CD14-positive monocyte (primary cell): ENCODE measurements around the gene C1orf56. TPM values are rescaled to one million over a fixed set of nuclear protein-coding genes. Genes with fewer than 3 reads are reported as not detected.

Source experiments
- DNase-seq, 3 donors: peaks; one replicate each; pipeline ENCODE4 v3.0.0-alpha.2; 2011 to 2022
- H2AFZ ChIP-seq: 2 replicates; pipeline ENCODE4 v1.6.0; 2012; ENCODE audit warnings: mild to moderate bottlenecking, low read depth, low read length, inconsistent platforms; ENCODE audit not compliant: insufficient read depth, poor library complexity, severe bottlenecking
- H3K27ac ChIP-seq, 2 donors: 1 replicate in 1 of 2; 2 replicates in 1 of 2; pipeline ENCODE4 v1.5.1; 2012 to 2013; ENCODE audit warnings: low read length in 2 of 2, control low read depth in 1 of 2, inconsistent platforms in 1 of 2, low read depth in 1 of 2, mild to moderate bottlenecking in 1 of 2
- H3K27me3 ChIP-seq, 2 donors: one replicate each; pipeline versions ENCODE4 v1.6.0 to v1.6.1; 2011 to 2013; ENCODE audit warnings: low read length in 2 of 2; ENCODE audit not compliant: control insufficient read depth in 2 of 2, insufficient read depth in 2 of 2
- H3K36me3 ChIP-seq, 2 donors: replicated peaks in 1 of 2; 1 replicate in 1 of 2; 2 replicates in 1 of 2; pipeline versions ENCODE4 v1.5.1 to v1.6.1; 2012 to 2013; ENCODE audit warnings: low read length in 2 of 2, control low read depth in 1 of 2, inconsistent platforms in 1 of 2, mild to moderate bottlenecking in 1 of 2; ENCODE audit not compliant: insufficient read depth in 2 of 2, control insufficient read depth in 1 of 2
- H3K4me1 ChIP-seq, 2 donors: 1 replicate in 1 of 2; 2 replicates in 1 of 2; pipeline versions ENCODE4 v1.5.1 to v1.6.1; 2012 to 2013; ENCODE audit warnings: low read length in 2 of 2, control low read depth in 1 of 2, inconsistent platforms in 1 of 2, mild to moderate bottlenecking in 1 of 2, moderate library complexity in 1 of 2; ENCODE audit not compliant: insufficient read depth in 2 of 2, control insufficient read depth in 1 of 2
- H3K4me2 ChIP-seq: replicated peaks from 2 replicates; pipeline ENCODE3; 2012; ENCODE audit warnings: low read length, moderate library complexity, mild to moderate bottlenecking; ENCODE audit not compliant: poor library complexity, severe bottlenecking; ENCODE audit errors: extremely low read depth
- H3K4me3 ChIP-seq, 3 experiments: fragments of 200-600 bp in 1 of 3; sonication (generic) in 1 of 3; replicated peaks in 1 of 3; 1 replicate in 2 of 3; 2 replicates in 1 of 3; pipeline ENCODE4 v1.5.1; 2011 to 2013; ENCODE audit warnings: low read length in 3 of 3, mild to moderate bottlenecking in 3 of 3, control low read depth in 2 of 3, low read depth in 2 of 3, inconsistent platforms in 1 of 3, moderate library complexity in 1 of 3
- H3K79me2 ChIP-seq: 2 replicates; pipeline ENCODE4 v1.6.0; 2012; ENCODE audit warnings: mild to moderate bottlenecking, control low read depth, inconsistent platforms, low read length, moderate library complexity; ENCODE audit not compliant: insufficient read depth
- H3K9ac ChIP-seq: 2 replicates; pipeline ENCODE4 v1.6.0; 2017; ENCODE audit warnings: low read length, mild to moderate bottlenecking; ENCODE audit not compliant: insufficient read depth, poor library complexity, severe bottlenecking
- H3K9me3 ChIP-seq, 2 donors: replicated peaks in 1 of 2; 1 replicate in 1 of 2; 2 replicates in 1 of 2; pipeline versions ENCODE4 v1.5.1 to v1.6.1; 2012 to 2013; ENCODE audit warnings: low read length in 2 of 2, control low read depth in 1 of 2; ENCODE audit not compliant: control insufficient read depth in 1 of 2, insufficient read depth in 1 of 2
- H4K20me1 ChIP-seq: 2 replicates; pipeline ENCODE4 v1.6.0; 2012; ENCODE audit warnings: mild to moderate bottlenecking, low read length, control low read depth, moderate library complexity; ENCODE audit not compliant: insufficient read depth
- H3K27ac Mint-ChIP-seq, 7 donors: one replicate each; pipeline ENCODE4 v1.8.0; 2020; ENCODE audit warnings: mild to moderate bottlenecking in 7 of 7, mixed read lengths in 7 of 7, moderate library complexity in 6 of 7, inconsistent platforms in 2 of 7
- H3K27me3 Mint-ChIP-seq, 3 donors: one replicate each; pipeline ENCODE4 v1.8.0; 2021 to 2022; ENCODE audit warnings: low read depth in 3 of 3, mild to moderate bottlenecking in 3 of 3, mixed read lengths in 3 of 3, moderate library complexity in 3 of 3, inconsistent platforms in 1 of 3
- H3K36me3 Mint-ChIP-seq, 2 donors: one replicate each; pipeline ENCODE4 v1.8.0; 2020; ENCODE audit warnings: mixed read lengths in 2 of 2, inconsistent platforms in 1 of 2, mild to moderate bottlenecking in 1 of 2
- H3K4me1 Mint-ChIP-seq: one replicate; pipeline ENCODE4 v1.8.0; 2020; ENCODE audit warnings: mild to moderate bottlenecking, mixed read lengths
- H3K4me3 Mint-ChIP-seq, 2 donors: one replicate each; pipeline ENCODE4 v1.8.0; 2020; ENCODE audit warnings: mild to moderate bottlenecking in 2 of 2, mixed read lengths in 2 of 2, moderate library complexity in 1 of 2
- H3K9me3 Mint-ChIP-seq, 7 donors: one replicate each; pipeline ENCODE4 v1.8.0; 2020 to 2022; ENCODE audit warnings: mixed read lengths in 7 of 7, mild to moderate bottlenecking in 6 of 7, moderate library complexity in 6 of 7, inconsistent platforms in 2 of 7
- WGBS: methylation state at CpG from one replicate; pipeline ENCODE4 v1.1.5; 2013; ENCODE audit warnings: missing lambda C conversion rate; ENCODE audit not compliant: insufficient coverage; 5-methylcytosine and 5-hydroxymethylcytosine counted together
- intact Hi-C, 2 donors: fragments of 100-400 bp; cut with micrococcal nuclease; formaldehyde crosslinking; loops; one replicate each; pipeline versions ENCODE4 v1.15.0 to v1.15.1; 2023
- polyA plus RNA-seq, 3 donors: library from polyadenylated mRNA; depleted of rRNA in 1 of 3; unstranded in 2 of 3; stranded (reverse) in 1 of 3; fragments of 300-500 nt in 2 of 3; fragments of >200 nt in 1 of 3; fragmentation: Illumina TruSeq in 2 of 3; gene quantifications; 1 replicate in 2 of 3; 2 replicates in 1 of 3; pipeline ENCODE4 v1.2.3, GENCODE V29; 2012 to 2021
- TF ChIP-seq, protein P1 (sequence below): fragments of 200-600 bp; IDR thresholded peaks from one replicate; pipeline ENCODE4 v1.8.0; 2022; ENCODE audit warnings: antibody characterized with exemption, mild to moderate bottlenecking

C1orf56 gene
- polyA plus RNA-seq, 3 donors, result 0.60 to 1.5 (median 0.62) TPM

DNA sequence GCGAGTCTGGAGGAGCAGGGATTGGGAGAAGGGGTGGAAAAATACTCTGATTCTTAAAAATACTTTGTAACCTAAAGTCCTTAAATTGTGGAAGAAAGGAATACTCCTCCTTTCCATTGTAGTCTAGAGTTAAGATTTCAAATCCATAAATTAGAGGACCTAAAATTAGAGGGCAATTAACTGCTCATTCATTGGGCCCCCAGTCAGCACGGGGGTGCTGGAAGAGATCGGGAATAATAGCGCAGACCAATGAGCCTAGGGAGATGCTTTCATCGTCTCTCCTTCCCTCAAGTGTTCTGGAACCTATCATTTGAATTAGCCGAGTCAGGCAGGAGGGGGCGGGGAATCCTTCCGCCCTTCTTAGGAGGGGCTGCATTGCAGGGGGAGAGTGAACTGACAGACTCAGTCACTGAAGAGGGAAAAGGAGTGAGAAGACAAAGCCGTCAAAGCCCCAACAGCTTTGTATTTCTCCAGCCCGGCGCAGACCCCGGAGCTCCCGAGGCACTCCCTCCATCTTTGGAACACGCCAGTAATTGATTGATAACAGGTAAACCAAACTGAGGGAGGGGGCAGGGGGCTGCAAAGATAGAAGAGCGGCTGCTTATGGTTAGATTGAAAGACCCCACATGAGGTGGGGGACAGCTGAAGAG, 12.6 kb downstream of the C1orf56 start, which contains the start of gene MLLT11:
Gene MLLT11, plus strand, starts transcription at position 391 of the 650 bp plus-strand sequence. CDS start 6,828 bp downstream, outside the sequence.
- H3K4me2 ChIP-seq, result peak within 1 kb of the TSS; percentile 89
- peaks cover 49% of the 10 kb centered on the region for H3K79me2 ChIP-seq
- TF ChIP-seq, protein P1, sequence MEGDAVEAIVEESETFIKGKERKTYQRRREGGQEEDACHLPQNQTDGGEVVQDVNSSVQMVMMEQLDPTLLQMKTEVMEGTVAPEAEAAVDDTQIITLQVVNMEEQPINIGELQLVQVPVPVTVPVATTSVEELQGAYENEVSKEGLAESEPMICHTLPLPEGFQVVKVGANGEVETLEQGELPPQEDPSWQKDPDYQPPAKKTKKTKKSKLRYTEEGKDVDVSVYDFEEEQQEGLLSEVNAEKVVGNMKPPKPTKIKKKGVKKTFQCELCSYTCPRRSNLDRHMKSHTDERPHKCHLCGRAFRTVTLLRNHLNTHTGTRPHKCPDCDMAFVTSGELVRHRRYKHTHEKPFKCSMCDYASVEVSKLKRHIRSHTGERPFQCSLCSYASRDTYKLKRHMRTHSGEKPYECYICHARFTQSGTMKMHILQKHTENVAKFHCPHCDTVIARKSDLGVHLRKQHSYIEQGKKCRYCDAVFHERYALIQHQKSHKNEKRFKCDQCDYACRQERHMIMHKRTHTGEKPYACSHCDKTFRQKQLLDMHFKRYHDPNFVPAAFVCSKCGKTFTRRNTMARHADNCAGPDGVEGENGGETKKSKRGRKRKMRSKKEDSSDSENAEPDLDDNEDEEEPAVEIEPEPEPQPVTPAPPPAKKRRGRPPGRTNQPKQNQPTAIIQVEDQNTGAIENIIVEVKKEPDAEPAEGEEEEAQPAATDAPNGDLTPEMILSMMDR, result no peak
- Mint-ChIP-seq H3K4me3 (peak within 1 kb of the TSS; percentile 99), H3K4me1 (peaks cover 46% of the 10 kb centered on the region), H3K9me3 (no peaks in the 10 kb centered on the region), H3K27ac (peak within 1 kb of the TSS; percentile 98 to 100 (median 99)), H3K36me3 (peaks cover 27 to 31% of the 10 kb centered on the region in 2 donors), H3K27me3 (peaks cover 2 to 5% (median 2%) of the 10 kb centered on the region in 3 donors)
- peak within 1 kb of the TSS; percentile 93 to 94 for H3K27ac ChIP-seq
- H3K4me3 ChIP-seq, result peak within 1 kb of the TSS; percentile 79 to 99 (median 99)
- no peaks in the 10 kb centered on the region for H3K9me3 ChIP-seq
- DNase-seq, result no peak
- peak within 1 kb of the TSS; percentile 97 for H3K9ac ChIP-seq
- WGBS, result 0% methylated on average over 9 of the region's 15 CpGs
- intact Hi-C loops, result no loop called here
- H4K20me1 ChIP-seq, result peaks cover 41% of the 10 kb centered on the region
- H2AFZ ChIP-seq, result peak within 1 kb of the TSS; percentile 83
- peaks cover 11 to 16% of the 10 kb centered on the region in 2 donors for H3K36me3 ChIP-seq
- H3K4me1 ChIP-seq, result peaks cover 41 to 44% of the 10 kb centered on the region in 2 donors
- H3K27me3 ChIP-seq, result no peaks in the 10 kb centered on the region

DNA sequence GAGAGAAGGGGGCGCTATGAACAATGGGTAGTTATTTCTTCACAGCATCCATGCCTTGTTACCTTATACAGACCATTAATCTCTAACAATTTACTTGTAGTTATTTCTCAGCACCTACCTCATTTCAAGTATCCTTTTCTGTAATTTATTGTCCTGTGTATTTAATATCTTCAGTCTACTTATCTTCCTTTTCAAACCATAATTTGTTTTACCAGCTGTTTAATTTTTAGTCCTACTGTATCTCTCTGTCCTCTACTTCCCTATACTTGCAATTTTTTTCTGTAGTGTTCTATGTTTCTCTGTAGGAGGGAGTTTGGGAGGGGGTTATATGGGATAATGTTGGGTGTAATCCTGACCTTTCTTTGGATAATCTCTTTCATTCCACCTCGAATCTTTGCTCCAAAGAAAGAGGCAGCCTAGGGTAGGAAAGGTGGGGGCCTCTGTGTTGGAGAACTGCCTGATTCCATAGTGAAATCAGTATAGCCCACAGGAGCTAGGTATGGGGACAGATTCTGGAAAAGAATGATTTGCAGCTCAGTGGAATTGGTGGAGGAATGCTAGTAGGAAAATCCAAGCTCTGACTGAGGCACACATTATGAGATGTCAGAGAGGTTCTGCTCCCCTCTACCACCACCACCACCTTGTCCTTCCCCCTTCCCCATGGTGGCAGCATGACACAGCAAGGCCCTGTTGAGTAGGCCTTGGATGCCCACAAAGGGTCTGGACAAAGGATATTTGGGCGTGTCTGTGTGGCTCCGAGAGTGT, 13.3 kb downstream of the C1orf56 start:
- no peak for DNase-seq
- WGBS, result 60% methylated on average over 1 of the region's 4 CpGs
- H3K27ac Mint-ChIP-seq, result peak overlapping the region in 6 of 7 donors; percentile 21 to 65 (median 25)
- Histone ChIP-seq H3K9me3 (no peaks in the 10 kb centered on the region), H3K4me2 (peak overlapping the region; percentile 89), H3K79me2 (peaks cover 42% of the 10 kb centered on the region), H3K4me3 (peak overlapping the region in 1 of 3 experiments; percentile 99), H3K27me3 (no peaks in the 10 kb centered on the region), H2AFZ (peak overlapping the region; percentile 83), H3K36me3 (peaks cover 4 to 8% of the 10 kb centered on the region in 2 donors), H3K4me1 (peaks cover 34 to 37% of the 10 kb centered on the region in 2 donors), H4K20me1 (peaks cover 34% of the 10 kb centered on the region), H3K9ac (no peak overlapping the region), H3K27ac (no peak overlapping the region)
- H3K4me3 Mint-ChIP-seq, result peak overlapping the region; percentile 99
- TF ChIP-seq, protein P1, result no peak
- intact Hi-C loops, result no loop called here
- no peaks in the 10 kb centered on the region for H3K9me3 Mint-ChIP-seq
- peaks cover 2 to 5% (median 2%) of the 10 kb centered on the region in 3 donors for H3K27me3 Mint-ChIP-seq
- H3K36me3 Mint-ChIP-seq, result peaks cover 19 to 24% of the 10 kb centered on the region in 2 donors
- peaks cover 39% of the 10 kb centered on the region for H3K4me1 Mint-ChIP-seq
